Stimulated activated CD4-positive, alpha-beta T cell treated with anti-CD3 and anti-CD28 coated beads, Interleukin-12 subunit alpha, Interleukin-12 subunit beta, amount 100 ng/mL, for 4 hours (primary cell): ENCODE data around the gene AKT3.
"Not testable (repeated sequence)": the region's sequence is repeated elsewhere in the genome, so short reads cannot be mapped to it uniquely, and the experiment has no call there.

Experiments used
- DNase-seq: peaks from one replicate; pipeline ENCODE4 v3.0.0-alpha.2; 2020

The AKT3 gene

DNA sequence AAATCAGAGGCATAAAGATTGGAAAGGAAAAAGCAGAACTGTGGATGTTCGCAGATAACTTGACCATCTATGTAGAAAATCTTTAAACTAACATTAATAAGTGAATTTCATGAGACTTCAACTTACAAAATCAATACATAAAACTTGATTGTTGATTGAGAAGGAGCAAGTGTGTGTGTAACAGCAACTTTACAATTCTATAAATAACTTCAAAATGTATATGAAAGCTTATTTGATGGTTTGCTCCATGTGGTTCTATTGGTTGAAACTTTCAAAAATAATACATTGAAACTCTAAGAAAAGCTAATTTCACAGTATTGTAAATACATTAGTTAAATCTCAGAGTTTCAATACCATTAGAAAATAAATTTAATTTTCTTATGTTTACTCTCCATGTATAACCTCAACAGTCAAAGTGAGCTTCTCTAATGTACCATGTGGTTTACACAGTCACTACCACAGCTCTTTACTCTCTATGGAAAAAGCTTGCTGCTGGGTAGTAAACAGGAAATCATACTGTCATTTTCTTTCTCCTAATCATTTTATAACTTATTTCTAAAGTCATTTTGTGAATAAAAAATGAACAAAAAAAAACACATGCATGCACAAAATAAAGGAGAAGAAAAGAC, 12.0 kb downstream of the AKT3 start:
- no peak for DNase-seq

DNA sequence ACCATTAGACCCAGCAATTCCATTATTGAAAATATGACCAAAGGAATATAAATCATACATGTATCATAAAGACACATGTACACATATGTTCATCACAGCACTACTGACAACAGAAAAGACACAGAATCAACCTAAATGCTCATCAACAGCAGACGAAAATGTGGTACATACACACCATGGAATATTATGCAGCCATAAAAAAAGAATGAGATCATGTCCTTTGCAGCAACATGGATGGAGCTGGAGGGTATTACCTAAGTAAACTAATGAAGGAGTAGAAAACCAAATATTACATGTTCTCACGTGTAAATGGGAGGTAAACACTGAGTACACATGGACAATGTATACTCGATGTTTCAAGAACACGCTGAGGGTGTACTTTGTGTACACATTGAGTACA, 15.9 kb downstream of the AKT3 start:
- DNase-seq = no peak

DNA sequence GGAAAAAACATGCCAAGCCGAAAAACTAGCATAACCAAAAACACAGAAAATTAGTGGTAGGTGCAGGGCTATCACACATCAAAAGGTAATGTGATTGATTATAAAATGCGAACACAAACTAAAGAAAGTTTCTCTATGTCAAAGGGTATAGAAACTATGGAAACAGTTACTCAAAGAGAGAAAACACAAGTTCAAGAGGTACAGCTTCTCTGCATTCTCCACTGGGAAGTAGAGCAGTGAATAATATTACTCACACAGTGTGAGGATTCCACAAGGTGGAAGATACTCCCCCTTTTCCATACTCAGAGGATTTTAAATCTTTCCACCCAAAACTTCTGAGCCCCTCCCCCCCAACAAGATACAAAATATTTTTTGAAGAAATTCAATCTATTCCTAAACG, 18.6 kb downstream of the AKT3 start:
- DNase-seq = no peak

DNA sequence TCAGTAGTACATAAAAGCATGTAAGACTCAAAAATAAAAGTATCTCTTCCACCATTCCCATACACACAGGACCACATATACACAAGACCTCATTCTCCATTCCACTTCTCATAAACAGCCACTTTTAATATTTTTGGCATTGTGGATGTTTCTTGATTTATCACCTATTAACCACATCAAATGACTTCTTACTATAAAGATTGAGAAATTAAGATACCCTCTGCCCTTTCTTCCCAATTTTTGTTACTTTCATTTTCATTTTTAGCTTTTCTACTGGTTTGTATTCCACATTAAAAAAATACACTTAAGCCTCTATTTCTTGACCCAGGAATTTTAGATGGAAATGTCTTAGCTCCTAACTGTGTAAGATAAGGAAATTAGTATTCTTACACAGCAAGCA, 22.8 kb downstream of the AKT3 start:
- DNase-seq = no peak

DNA sequence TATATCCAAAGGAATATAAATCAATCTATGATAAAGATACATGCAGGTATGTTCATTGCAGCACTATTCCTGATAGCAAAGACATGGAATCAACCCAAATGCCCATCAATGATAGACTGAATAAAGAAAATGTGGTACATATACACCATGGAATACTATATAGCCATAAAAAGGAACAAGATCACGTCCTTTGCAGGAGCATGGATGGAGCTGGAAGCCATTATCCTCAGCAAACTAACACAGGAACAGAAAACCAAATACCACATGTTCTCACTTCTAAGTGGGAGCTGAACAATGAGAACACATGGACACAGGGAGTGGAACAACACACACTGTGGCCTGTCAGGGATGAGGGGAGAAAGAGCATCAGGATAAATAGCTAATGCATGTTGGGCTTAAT, 25.1 kb downstream of the AKT3 start:
- not testable (repeated sequence) for DNase-seq

DNA sequence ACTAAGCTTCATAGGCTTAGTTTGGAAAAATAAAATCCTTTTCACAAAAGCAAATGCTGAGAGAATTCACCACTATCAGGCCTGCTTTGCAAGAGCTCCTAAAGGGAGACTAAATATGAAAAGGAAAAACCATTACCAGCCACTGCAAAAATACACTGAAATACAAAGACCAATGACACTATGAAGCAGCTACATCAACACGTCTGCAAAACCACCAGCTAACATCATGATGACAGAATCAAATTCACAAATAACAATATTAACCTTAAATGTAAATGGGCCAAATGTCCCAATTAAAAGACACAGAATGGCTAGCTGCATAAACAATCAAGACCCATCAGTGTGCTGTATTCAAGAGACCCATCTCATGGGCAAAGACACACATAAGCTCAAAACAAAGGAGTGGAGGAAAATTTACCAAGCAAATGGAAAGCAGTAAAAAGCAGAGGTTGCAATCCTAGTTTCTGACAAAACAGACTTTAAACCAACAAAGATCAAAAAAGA, 28.8 kb downstream of the AKT3 start:
- no peak for DNase-seq

DNA sequence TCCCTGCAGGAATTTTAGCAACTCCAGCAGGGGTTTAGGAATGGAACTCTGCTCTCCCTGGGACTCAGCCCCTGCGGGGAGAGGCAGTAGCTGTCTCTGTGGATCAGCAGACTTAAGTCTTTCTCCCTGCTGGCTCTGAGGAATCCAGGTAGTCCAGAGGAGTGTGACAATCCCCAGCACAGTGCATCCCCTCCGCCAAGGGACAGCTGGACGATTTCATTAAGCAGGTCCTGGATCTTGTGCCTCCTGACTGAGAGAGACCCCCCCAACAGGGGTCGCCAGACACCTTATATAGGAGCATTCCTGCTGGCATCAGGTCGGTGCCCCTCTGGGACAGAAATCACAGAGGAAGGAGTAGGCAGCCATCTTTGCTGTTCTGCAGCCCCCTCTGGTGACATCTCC, 30.6 kb downstream of the AKT3 start:
- DNase-seq = no peak

DNA sequence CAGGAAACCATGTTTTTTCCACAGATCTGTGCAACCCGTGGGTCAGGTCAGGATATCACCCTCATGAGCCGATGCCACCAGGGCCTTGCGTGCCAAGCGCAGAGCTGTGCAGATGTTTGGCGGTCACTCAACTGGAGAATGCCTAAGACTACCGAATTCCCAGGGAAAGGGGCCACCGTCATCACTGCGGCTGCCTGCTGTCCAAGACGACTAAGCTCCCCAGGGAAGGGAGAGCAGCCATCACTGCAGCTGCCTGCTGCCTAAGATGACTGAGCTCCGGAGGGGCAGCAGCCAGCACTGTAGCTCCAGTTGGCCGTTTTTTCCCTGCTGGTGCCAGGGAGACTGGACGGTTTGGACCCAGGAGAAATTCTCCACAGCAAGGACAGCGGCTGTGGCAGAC, 31.1 kb downstream of the AKT3 start:
- DNase-seq = no peak

DNA sequence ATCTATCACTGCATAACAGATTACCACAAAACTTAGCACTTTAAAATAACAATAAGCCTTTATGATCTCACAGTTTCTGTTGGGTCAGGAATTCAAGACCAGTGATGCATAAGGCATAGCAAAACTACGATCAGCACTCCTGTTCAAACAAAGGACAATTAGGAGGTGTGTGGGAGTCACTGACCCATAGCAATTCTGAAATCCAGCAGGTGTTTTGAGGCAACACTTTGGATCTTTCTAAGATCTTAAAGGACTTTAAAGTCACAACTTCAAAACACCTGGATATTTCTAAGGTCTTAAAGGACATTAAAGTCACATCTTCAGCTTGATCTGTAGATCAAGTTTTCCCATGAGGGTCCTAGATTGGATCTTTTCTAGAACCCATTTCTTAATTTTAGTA, 35.3 kb downstream of the AKT3 start:
- DNase-seq = no peak

DNA sequence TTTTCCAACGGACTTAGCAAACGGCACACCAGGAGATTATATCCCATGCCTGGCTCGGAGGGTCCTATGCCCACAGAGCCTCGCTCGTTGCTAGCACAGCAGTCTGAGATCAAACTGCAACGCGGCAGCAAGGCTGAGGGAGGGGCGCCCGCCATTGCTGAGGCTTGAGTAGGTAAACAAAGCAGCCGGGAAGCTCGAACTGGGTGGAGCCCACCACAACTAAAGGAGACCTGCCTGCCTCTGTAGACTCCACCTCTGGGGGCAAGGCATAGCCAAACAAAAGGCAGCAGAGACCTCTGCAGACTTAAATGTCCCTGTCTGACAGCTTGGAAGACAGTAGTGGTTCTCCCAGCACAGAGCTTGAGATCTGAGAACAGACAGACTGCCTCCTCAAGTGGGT, 42.7 kb downstream of the AKT3 start:
- not testable (repeated sequence) for DNase-seq

DNA sequence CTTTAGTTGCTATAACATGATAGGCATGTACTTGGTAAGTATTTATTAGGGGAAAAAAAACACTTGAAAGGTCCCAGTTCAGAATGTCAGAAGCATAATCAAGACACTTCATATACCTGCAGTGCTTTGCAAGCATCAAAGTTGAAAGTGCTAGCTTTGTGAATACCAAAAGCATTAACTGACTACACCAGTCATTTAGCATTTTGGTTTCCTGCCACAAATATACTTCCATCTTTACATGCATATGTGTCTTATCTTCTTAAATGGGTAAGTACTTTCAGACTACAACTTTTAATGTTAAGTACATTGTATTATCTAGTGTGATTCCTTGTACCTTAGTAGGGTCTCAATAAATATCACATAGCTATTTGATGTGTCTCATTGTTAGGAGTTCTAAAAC, 43.7 kb downstream of the AKT3 start:
- no peak for DNase-seq

DNA sequence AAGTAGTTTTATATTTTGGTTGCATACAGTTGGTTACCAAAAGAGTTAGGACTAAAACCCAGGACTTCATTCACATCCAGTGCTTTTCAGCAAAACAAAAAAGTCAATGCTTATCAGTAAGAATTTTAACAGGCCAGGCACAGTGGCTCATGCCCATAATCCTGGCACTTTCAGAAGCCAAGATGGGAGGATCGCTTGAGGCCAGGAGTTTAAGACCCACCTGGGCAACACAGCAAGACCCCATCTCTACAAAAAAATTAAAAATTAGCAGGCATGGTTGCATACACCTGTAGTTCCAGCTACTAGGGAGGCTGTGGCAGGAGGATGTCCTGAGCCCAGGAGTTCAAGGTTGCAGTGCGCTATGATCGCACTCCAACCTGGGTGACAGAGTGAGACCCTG, 47.3 kb downstream of the AKT3 start:
- no peak for DNase-seq

DNA sequence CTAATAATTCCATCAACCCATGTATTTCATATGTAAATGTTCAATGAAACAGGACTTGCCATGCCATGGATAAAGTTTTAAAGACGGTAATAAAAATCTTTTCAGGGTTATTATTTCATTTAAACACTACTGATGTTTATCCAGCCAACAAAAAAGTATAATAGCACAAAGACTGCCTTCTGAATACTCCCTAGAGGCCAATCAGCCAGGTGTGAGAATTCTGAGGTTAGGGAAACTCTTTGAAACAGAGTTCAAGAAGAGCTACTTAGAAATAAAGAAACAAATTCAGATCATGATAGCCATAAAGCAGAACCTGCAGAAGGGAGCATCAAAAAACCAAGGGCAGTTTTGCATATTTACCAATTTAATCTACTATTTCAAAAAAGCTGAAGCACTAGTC, 48.7 kb downstream of the AKT3 start:
- DNase-seq = no peak

DNA sequence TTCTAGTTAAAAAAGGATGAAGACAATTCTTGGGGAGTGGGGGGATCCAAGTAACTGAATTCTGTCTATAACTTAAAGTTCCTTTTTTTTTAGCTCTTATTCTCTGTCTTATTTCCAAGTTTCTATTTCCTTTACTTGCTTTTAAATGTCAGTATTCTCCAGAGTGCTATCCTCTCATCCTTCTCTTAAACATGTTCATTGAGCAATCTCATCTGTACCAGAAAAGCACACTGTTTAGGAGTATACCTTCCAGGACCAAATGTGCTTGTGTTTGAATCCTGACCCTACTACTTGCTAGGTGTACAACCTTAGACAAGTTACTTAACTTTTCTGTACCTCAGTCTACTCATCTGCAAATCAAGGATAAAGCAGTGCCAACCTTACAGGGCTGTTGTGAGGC, 50.1 kb downstream of the AKT3 start:
- DNase-seq = no peak

DNA sequence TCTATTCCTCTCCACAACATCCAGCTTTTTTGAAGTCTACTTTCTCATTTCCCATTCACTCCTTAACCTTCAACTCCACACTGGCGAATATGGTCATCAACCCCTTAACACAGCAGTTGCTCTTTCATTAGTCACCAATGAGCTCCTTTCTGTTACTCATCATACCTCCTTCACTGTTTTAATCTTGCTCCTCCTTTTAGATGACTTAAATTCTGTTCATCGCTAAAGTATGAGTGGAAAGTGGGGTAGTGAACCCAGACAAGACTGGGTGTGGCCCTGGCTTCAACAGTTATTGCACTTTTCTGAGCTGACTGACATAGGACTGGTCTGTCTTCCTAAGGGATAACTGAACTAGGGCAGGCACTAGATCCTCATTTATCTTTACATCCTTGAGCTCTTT, 51.3 kb downstream of the AKT3 start:
- no peak for DNase-seq

DNA sequence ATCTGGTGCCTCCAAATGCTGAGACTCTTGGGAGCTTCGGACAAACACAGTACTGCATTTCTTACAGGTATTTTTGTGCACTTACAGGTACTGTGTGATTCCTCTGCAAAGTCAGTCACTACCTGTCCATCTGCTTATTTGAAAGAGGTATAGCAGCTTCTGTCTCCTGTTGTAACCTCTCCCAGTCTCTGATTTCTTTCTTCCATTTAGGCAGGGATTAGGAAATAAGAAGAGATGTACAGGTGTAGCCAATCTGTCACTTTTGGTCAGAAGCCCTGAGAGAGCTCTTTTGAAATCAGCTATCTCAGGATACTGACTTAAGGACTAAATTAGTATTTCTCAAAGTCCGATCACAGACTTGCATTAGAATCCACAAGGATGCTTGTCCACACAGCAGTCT, 54.0 kb downstream of the AKT3 start:
- no peak for DNase-seq

DNA sequence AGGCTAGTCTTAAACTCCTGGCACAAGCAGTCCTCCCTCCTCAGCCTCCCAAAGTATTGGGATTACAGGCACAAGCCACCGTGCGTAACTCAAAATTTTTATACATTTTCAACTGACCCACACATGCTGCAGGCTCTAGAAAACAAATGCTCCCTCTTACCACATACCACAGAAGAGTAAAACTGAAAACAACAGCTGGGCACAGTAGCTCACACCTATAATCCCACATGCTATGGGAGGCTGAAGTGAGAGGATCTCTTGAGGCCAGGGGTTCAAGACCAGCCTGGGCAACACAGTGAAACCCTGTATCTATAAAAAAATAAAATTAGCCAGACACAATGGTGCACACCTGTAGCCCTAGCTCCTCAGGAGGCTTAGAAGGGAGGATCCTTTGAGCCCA, 56.7 kb downstream of the AKT3 start:
- no peak for DNase-seq

DNA sequence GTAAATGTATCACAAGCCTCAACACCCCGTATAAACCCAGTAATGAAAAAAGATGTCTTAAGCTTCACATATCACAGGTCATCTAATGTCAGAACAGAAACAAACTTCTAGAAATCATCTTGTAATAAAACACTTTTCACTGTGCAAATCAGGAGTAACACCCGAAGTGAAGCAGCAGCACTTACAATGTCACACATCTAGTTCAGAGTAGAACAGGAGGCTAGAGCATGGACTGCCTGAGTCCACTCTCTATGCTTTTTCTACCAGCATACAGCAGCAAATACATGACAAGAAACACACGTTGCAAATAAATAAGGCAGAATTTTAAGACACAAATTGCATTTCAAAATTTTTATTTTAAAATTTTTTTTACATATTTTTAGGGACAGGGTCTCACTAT, 57.2 kb downstream of the AKT3 start:
- no peak for DNase-seq

DNA sequence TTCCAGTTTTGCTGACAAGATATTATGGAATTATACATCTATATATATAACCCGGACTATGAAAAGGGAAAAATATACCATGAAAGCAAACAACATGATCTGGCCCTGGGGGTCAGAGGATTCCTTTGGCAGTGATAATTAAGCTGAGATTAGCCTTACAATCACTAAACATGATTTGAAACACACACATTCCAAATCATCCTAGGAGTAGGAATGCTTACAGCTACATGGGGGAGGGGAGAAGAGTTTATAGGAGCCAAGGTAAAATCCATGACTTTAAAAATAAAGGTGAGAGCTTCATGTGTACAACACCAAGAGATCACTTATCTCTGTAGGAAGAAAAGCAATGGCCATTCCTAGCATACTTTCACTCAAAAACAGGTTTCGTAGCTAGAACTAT, 57.6 kb downstream of the AKT3 start:
- DNase-seq = no peak

DNA sequence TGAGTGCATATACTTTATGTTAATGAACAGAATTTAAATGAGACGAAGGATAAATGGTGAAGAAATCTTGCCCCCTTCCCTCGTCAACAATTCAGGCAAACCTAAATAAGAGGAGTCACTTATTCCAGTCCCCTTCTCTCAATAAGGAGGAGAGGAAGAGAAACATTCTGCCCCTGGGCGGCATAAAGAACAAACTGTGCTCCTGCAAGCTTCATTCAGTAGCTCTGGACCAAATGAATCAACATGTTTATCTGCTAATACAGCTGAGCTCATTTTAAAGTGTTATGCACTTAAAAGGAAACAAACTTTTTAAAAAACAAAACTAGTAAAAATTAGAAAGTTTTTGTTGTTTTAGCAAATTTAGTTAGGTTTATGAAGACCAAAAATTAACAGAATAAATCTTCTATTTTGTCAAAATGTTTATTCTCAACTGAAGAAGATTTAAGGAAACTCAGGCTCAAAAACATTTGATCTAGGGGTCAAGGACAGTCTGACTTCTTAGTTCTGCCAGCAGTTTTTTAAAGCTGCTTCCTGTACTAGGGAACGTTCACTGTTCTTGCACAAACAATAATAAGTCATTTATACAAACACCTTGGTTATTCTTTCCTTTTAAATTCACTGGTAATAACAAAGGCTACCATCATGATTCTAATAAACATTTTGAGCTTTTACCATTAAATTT, 58.3 kb downstream of the AKT3 start:
- DNase-seq = no peak

DNA sequence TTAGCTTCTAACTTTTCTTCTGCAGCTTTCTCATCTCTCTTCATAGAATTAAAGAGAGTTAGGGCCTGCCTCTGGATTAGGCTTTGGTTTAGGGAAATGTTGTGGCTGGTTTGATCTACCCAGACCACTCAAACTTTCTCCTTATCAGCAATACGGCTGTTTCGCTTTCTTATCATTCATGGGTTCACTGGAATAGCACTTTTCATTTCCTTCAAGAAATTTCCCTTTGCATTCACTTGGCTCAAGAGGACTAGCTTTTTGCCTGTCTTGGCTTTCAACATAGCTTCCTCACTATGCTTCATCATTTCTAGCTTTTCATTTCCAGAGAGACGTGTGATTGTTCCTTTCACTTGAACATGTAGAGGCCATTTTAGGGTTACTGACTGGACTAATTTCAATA, 59.6 kb downstream of the AKT3 start:
- no peak for DNase-seq

DNA sequence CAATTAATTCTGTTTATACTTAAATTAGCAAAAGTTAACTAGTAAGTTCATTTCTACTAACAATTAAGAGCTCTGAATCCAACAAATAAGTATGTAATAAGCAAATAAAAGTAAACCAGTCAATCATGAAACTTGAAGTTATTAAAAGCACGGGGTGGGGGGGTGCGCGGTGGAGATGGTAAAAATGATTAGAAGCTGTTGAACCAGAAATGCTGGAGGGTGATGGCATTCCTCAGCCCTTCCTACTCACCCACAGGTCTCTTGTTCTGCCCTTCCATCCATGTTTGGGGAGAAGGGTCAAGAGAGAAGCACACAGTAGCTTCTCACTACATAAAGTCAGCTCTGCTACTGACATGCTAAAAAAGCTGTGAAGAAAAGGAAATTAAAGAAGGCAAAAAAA, 63.5 kb downstream of the AKT3 start:
- no peak for DNase-seq

DNA sequence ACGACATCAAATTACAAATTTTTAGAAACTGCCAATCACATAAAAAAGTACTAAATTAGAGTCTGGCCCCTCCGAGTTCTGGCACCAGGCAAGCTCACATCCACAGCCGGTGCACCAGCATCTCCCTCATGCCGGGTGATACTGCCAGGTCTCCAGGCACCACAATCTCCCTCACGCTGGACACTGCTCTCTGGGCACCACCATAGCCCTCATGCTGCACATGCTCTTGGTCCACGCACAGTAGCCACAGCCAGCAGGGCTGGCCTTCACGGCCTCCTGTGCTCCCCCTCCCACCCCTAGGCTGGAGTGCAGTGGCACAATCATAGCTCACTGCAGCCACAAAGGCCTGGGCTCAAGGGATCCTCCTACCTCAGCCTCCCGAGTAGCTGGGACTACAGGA, 65.5 kb downstream of the AKT3 start:
- no peak for DNase-seq

DNA sequence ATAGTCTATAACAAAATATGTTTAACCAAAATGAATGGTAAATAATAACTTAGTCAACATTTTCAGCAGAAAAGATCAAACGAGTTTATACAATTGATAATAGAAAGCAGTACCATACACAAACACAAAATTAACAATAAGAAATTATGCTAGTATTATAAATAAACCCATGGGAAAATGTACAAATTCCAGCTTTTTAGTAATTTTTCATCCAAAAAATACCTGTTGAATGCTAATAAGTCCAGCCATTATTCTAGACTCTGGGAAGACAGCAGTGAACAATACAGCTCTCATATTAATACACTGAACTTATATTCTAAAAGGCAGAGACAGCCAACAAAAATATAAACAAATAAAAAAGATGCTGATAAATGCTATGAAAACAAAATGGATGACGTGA, 66.3 kb downstream of the AKT3 start:
- DNase-seq = no peak
